GF-D8 (cell line): ENCODE results near the gene C1orf94.

Experiments
- DNase-seq: peaks from one replicate; lab custom pipeline; 2025; lab: John Stamatoyannopoulos, UW

Gene C1orf94, protein sequence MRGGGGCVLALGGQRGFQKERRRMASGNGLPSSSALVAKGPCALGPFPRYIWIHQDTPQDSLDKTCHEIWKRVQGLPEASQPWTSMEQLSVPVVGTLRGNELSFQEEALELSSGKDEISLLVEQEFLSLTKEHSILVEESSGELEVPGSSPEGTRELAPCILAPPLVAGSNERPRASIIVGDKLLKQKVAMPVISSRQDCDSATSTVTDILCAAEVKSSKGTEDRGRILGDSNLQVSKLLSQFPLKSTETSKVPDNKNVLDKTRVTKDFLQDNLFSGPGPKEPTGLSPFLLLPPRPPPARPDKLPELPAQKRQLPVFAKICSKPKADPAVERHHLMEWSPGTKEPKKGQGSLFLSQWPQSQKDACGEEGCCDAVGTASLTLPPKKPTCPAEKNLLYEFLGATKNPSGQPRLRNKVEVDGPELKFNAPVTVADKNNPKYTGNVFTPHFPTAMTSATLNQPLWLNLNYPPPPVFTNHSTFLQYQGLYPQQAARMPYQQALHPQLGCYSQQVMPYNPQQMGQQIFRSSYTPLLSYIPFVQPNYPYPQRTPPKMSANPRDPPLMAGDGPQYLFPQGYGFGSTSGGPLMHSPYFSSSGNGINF

DNA sequence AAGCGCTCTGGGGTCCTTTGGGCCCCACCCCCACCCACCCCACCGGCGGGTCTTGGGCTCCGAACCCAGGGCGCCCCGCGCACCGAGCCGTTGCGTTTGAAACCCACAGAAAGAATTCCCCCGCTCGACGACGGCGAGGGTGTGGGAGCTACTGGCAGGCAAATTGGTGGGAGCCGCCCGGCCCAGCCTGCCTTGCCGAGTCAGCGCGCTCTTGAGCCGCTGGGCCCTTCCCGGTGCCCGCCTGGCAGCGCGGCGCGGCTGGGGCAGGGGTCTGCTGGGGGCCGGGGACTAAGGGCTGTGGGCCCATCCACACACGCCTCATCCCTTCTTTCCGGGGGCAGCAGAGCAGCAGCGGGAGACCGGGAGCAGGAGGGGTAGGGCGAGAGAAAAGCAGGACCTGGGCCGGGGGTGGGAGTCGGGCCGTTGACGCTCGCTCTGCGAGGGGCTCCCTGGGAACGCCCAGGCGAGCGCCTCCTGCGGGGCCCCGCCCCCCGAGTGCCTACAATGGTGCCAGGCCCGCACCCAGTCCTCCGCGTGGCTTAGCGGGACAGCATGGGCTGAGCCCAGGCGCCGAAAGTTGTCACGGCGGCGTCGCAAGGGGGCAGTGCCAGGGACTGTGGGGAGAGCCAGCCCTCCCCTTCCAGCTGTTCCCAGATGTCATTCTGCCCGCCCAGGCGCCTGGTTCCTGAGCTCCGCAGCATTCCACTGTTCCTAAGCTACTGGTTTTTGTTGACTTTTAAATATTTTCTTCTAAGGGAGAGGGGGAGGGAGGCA, at the start of gene C1orf94:
TSS of gene C1orf94 (plus strand) at position 78 of the 774 bp plus-strand sequence. CDS start 883 bp downstream, outside the sequence.
- no peak for DNase-seq

GRCh38 chr1:34127006-34128000, 49.4 kb upstream of the C1orf94 start:
- DNase-seq, result no peak

GRCh38 chr1:34128186-34128889, 48.4 kb upstream of the C1orf94 start:
- DNase-seq, result no peak

DNA sequence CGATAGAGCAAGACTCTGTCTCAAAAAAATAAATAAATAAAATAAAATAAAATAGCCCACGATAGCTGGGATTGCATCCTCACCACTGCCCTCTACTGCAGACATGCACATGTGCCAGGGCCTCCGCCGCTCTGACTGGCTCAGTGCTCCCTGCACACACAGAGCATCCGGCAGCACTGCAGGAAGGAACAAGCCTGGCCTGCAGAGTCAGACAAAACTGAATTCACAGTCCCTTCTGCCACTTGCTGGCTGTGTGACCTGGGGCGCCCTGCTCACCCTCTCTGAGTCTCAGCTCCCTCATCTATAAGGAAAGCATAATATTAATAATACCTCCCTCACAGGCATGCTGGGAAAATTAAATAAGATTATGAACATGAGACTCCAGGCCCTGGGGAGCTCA, 47.1 kb upstream of the C1orf94 start:
- no peak for DNase-seq

DNA sequence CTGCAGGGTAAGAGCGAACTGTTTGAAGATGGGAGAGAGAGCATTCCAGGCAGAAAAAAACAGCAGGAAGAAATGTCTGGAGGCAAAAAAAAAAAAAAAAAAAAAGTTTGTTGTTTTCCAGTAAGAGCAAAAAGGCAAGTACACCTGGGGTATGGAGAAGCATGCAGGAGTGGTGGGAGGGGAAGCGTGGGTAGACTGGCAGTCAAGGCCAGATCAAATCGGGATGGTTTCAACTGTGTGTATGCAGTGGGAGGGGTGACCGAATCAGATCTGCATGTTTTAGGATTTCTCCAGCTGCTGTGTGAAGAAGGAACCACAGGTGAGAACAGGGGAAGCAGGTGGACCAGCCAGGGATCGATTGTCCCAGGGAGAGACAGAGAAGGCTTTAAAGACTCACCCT, 46.4 kb upstream of the C1orf94 start:
- DNase-seq, result no peak

- no peak for DNase-seq
Measured at GRCh38 chr1:34131396-34132160, 45.1 kb upstream of the C1orf94 start.

DNA sequence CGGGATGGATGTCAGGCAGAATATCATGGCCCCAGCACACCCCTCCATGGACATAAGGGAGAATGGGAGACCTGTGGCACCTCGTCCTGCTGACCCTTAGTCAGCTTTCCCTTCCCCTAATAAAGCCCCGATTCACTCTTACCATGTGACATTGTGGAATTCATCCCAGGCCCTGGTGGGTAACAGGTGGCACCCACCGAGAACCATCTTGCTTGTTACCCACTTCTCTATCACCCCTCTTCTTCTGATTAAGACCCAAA, 44.6 kb upstream of the C1orf94 start:
- DNase-seq, result no peak

DNA sequence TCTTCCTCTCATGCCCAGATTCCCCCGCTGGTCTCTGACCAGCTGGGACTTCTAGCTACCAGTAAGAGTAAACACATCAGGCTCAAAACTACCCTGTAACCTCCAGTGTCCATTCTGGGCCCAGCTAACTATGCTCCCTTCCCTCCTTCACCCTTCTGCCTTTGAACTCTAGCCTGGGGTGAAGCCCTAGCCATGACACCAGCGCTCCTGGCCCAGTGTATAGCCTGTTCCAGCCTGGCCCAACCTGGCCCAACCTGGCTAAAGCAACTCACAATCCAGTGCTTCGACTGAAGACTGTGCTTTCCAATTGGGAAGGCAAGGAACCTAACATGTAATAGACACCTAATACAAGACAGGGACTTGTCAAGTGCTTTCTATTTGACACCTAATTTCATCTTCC, 39.3 kb upstream of the C1orf94 start:
- no peak for DNase-seq

GRCh38 chr1:34140011-34140676, 36.6 kb upstream of the C1orf94 start:
- no peak for DNase-seq

DNA sequence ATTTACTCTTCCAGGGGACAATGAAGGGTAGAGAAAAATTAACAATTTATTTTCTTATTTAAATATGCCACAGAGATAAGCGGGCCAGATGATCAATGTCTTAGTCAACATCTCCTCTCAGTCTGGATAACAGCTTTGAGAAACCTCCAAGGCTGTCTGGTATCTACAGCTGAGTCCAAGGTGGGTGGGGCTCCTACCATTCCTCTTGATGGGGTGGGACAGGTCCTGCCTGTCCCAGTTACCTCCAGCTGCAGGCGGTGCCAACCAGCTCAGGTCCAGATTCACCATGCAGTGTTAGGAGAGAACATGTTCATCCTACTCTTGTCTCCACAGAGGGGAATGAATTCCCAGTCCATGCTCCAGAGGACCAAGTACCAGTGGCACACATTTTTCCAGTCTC, 32.7 kb upstream of the C1orf94 start:
- no peak for DNase-seq

DNA sequence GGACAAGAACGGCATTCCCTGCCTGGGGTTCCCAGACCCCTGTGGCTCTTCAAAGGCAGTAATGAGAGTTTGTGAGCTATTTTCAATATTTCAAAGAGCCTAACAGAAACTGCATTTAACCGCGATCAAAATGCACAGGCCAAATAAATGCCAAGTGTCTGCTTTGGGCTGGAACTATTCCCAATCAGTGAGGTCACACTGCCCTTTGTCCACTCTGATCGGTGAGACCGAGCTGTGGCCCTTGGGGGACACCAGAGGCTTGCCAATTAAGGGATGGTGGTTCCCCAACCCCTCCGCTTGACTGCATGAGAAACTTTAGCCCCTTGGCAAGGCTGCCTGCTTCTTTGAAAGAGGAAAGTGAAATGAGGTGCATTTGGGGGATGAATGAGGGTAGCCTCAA, 31.9 kb upstream of the C1orf94 start:
- no peak for DNase-seq

- no peak for DNase-seq
Measured at GRCh38 chr1:34147301-34147700, 29.4 kb upstream of the C1orf94 start.

DNA sequence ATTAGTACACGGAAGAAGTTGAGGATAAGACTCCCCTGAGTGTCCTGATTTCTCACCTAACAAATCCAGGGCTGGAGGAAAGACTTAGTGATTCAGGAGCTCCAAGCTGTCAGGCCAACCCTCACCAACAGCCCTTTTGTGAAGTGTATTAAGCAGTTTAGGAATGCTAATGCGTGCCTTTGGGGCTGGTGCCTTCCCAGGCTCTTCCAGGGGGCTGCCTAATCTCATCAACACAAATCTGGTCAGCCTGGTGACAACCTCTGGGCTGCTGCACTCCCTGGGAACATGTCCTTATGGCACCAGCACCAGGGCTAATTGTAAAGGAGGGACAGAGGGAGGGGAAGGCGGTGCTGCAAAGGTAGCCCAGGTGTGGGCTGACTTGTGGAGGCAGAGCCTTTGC, 27.2 kb upstream of the C1orf94 start:
- DNase-seq, result no peak

DNA sequence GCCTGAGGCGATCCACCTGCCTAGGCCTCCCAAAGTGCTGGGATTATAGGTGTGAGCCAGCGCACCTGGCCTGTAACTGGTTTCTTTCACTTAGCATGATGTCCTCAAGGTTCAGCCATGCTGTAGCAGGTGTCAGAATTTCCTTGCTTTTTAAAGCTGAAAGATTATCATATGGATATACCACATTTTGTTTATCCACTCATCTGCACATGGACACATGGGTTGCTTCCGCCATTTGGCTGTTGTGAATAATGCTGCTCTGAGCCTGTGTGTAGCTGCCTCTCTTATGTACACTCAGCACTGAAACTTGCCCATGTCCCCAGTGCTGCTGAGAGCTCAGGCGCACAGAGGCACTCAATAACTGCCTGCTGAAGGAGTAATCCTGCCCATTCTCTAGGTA, 23.5 kb upstream of the C1orf94 start:
- DNase-seq, result no peak

DNA sequence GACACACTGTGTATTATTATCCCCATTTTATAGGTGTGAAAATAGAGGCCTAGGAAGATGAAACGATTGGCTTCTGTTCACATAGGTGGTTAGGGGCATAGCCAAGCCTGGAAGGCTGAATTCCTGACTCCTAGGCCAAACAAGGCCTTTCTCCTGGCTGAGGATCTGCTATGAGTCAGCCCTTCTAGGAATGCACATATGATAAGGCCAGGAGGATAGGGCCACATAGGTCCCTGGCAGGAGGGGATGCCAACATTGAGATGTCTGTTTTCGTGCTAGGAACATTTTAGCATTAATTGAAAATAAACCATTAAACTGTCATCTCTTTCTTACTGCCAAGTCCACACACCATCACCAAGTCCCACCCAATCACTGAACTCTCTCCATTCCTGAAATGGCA, 20.8 kb upstream of the C1orf94 start:
- DNase-seq, result no peak

DNA sequence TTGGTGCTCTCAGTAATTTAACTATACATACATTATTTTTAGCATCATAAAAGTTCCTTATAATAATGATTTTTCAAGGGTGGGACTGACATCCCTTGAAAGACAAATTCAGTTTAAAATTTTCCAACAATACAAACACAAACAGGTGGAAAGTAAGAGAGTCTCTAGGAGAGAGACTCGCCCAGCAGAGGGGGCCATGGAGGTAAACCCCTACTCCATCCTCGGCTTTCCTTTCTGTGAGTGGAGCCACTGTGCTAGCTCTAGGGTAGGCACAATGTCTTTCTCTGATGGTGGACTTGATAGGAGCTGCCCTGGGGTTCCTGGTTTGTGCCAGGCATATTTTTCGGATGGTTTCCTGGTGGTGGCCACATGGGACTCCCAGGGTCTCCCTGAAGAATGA, 20.0 kb upstream of the C1orf94 start:
- no peak for DNase-seq

GRCh38 chr1:34162852-34163766, 13.6 kb upstream of the C1orf94 start:
- DNase-seq, result no peak

DNA sequence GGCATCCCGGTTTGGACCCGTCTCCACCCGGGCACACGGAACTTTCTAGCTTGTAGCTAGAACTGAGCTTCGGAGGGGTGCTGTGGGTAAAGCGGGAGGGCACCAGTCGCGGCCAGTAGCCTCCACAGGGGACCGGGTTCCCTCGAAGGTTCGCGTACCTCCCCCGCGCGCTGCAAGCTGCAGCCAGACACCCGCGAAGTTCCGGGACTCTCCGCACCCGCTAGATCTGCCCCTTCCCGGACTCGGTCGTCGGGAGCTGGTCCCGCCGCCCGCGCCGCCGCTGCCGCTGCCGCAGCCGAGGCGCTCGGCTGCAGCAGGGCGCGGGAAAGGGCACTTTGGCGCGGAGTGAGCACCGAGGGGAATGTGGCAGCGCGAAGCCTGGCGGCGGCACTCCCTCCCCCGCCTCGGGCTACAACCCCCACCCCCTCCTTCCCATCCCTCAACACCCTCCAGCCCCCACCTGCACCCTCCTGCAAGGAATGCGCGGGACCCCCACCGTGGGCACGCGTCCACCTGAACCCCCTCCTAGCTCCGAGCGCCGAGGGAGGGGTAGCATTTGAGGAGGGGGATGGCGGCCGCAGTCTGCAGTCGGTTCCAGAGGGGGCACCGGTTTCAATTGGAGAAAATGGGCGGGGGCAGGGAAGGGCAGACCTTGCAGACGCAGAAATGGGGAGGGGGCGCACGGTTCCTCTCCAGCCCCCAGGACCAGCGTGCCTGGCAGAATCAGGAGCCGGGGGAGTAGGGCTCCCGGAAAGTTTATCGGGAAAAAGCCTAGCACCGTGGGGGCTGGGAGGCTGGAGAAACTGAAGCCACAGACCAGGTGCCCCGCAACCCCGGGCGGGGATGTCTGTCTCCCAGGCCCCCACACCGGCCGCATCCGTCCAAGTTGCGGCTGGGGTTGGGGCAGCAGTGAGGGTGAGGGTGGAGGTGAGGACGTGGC, 12.6 kb upstream of the C1orf94 start:
- DNase-seq, result no peak
